HepG2 (cell line): ENCODE data around the gene CFAP97D1. TPM values are rescaled to one million over a fixed set of nuclear protein-coding genes. Genes with fewer than 3 reads are reported as not detected.

Experiments
- CBX1 ChIP-seq: IDR thresholded peaks from one replicate; pipeline ENCODE4 v1.6.1; 2016; ENCODE audit warnings: antibody characterized with exemption, low read depth
- DMAP1 ChIP-seq: IDR thresholded peaks from 2 replicates; pipeline ENCODE4 v1.6.1; 2016
- FOXA3 ChIP-seq: IDR thresholded peaks from 2 replicates; pipeline ENCODE4 v1.6.1; 2016; ENCODE audit warnings: missing genetic modification reagents, missing compliant biosample characterization
- FOXJ3 ChIP-seq: sonication (generic); formaldehyde crosslinking; IDR thresholded peaks from 2 replicates; pipeline ENCODE4 v1.4.0; 2020; ENCODE audit warnings: missing genetic modification reagents, mild to moderate bottlenecking, borderline replicate concordance
- NR2F6 ChIP-seq, 2 experiments: IDR thresholded peaks; 2 replicates each; pipeline ENCODE4 v1.6.1; 2016; ENCODE audit warnings: antibody characterized with exemption in 1 of 2, mild to moderate bottlenecking in 1 of 2
- PRDM4 ChIP-seq: sonication (generic); formaldehyde crosslinking; IDR thresholded peaks from 2 replicates; pipeline ENCODE4 v1.9.0; 2021; ENCODE audit warnings: missing genetic modification reagents, borderline replicate concordance
- SOX6 ChIP-seq, 2 experiments: fragments of 450-650 bp in 1 of 2; sonication (generic) in 1 of 2; formaldehyde crosslinking in 1 of 2; IDR thresholded peaks; 2 replicates each; pipeline versions ENCODE4 v1.4.0 to v1.6.1; 2017 to 2020; ENCODE audit warnings: antibody characterized with exemption in 1 of 2, mild to moderate bottlenecking in 1 of 2, missing genetic modification reagents in 1 of 2
- U2AF1 ChIP-seq: fragments of 200-400 bp; formaldehyde crosslinking; optimal IDR thresholded peaks from 2 replicates; pipeline ENCODE3; 2017; ENCODE audit warnings: mild to moderate bottlenecking, low read depth, low read length
- ZNF263 ChIP-seq: sonication (generic); formaldehyde crosslinking; IDR thresholded peaks from 2 replicates; pipeline ENCODE4 v1.4.0; 2020; ENCODE audit warnings: missing genetic modification reagents
- ZNF335 ChIP-seq: sonication (generic); formaldehyde crosslinking; IDR thresholded peaks from 2 replicates; pipeline ENCODE4 v1.4.0; 2020; ENCODE audit warnings: missing genetic modification reagents
- ZNF564 ChIP-seq: sonication (generic); formaldehyde crosslinking; IDR thresholded peaks from 2 replicates; pipeline ENCODE4 v1.8.1; 2023; ENCODE audit warnings: mild to moderate bottlenecking, missing genetic modification reagents
- polyA plus RNA-seq, 8 experiments: library from polyadenylated mRNA; depleted of rRNA in 3 of 8; stranded (reverse) in 7 of 8; unstranded in 1 of 8; fragments of >200 nt; fragmentation: Illumina TruSeq in 4 of 8; extraction: Trizol in 4 of 8; gene quantifications; 2 replicates each; pipeline versions ENCODE4 v1.2.1 to v1.2.3, GENCODE V29; 2011 to 2016; ENCODE audit warnings: low read depth in 4 of 8, missing spikeins in 1 of 8, mixed read lengths in 1 of 8; ENCODE audit not compliant: insufficient read depth in 1 of 8
- total RNA-seq, 5 experiments: library from RNA; depleted of rRNA; stranded (reverse); fragments of >200 nt; fragmentation: Illumina TruSeq; extraction: Trizol; gene quantifications; 2 replicates each; pipeline ENCODE4 v1.2.3, GENCODE V29; 2016; ENCODE audit warnings: low read depth in 1 of 5
- TF ChIP-seq, protein P1 (sequence below), 2 experiments: sonication (generic) in 1 of 2; formaldehyde crosslinking in 1 of 2; IDR thresholded peaks; 2 replicates each; pipeline versions ENCODE4 v1.6.1 to v1.9.0; 2014 to 2022; ENCODE audit warnings: antibody characterized with exemption in 1 of 2, borderline replicate concordance in 1 of 2, inconsistent platforms in 1 of 2, low read depth in 1 of 2, missing genetic modification reagents in 1 of 2
- TF ChIP-seq, protein P2 (sequence below): sonication (generic); formaldehyde crosslinking; IDR thresholded peaks from 2 replicates; pipeline ENCODE4 v1.4.0; 2020; ENCODE audit warnings: missing genetic modification reagents
- TF ChIP-seq, protein P3 (sequence below): sonication (generic); formaldehyde crosslinking; IDR thresholded peaks from 2 replicates; pipeline ENCODE4 v1.5.0; 2020; ENCODE audit warnings: mild to moderate bottlenecking, missing genetic modification reagents
- TF ChIP-seq, protein P4 (sequence below): IDR thresholded peaks from 2 replicates; pipeline ENCODE4 v1.6.1; 2018; ENCODE audit warnings: missing genetic modification reagents

The CFAP97D1 gene
- total and polyA plus RNA-seq, 2 of the 13 experiments (the other 11 are each of a cell fraction or from before 2014, with no cell fraction given) = 0.02 TPM; not detected in 1

DNA sequence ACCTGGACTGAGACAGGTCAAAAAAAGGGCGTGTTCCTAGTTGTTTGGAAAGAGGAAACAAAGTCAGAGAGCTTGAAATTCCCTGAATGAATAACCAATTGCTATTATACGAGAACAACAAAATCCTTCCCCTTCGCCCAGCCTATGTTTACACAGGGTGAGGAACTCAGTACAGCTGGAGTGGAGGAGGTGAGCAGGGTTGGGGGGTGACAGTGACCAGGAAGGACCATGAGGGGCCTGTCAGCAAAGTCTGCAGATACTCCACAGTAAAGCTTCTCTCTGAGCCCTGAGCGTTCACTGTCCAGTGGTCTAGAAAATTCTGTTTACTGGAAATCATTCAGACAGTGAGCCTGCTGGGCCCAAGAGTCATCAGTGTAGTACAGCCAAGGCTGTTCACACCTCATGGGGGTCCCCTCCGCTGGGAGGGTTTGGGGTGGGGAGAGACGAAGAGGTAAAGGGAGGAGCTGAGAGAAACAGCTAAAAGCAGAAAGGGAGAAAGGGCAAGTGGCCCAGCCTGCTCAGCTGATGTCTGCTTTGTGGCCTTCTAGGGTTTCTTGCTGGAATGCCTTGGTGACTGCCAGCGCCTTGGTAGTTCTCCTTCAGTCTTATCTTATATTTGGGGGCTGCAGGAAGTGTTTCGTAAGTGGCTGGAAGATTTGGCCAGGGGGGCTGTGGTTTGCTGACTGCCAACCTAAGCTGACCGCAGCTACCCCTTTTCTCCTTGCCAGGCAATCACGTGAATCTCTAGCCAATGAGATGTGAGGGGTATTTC lies 7.2 kb upstream of the CFAP97D1 start (continued):
- TF ChIP-seq, protein P1, sequence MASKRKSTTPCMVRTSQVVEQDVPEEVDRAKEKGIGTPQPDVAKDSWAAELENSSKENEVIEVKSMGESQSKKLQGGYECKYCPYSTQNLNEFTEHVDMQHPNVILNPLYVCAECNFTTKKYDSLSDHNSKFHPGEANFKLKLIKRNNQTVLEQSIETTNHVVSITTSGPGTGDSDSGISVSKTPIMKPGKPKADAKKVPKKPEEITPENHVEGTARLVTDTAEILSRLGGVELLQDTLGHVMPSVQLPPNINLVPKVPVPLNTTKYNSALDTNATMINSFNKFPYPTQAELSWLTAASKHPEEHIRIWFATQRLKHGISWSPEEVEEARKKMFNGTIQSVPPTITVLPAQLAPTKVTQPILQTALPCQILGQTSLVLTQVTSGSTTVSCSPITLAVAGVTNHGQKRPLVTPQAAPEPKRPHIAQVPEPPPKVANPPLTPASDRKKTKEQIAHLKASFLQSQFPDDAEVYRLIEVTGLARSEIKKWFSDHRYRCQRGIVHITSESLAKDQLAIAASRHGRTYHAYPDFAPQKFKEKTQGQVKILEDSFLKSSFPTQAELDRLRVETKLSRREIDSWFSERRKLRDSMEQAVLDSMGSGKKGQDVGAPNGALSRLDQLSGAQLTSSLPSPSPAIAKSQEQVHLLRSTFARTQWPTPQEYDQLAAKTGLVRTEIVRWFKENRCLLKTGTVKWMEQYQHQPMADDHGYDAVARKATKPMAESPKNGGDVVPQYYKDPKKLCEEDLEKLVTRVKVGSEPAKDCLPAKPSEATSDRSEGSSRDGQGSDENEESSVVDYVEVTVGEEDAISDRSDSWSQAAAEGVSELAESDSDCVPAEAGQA (IDR thresholded peaks at IDR 0.05; ENCODE audit: low read depth) = no peak
- TF ChIP-seq, protein P1 (CRISPR knock-in tag; IDR thresholded peaks at IDR 0.05; ENCODE audit: borderline replicate concordance) = no peak
- no peak for TF ChIP-seq U2AF1
- TF ChIP-seq ZNF564 (CRISPR knock-in tag) = no peak
- no peak for TF ChIP-seq ZNF263 (CRISPR knock-in tag)
- TF ChIP-seq, protein P2, sequence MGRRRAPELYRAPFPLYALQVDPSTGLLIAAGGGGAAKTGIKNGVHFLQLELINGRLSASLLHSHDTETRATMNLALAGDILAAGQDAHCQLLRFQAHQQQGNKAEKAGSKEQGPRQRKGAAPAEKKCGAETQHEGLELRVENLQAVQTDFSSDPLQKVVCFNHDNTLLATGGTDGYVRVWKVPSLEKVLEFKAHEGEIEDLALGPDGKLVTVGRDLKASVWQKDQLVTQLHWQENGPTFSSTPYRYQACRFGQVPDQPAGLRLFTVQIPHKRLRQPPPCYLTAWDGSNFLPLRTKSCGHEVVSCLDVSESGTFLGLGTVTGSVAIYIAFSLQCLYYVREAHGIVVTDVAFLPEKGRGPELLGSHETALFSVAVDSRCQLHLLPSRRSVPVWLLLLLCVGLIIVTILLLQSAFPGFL (CRISPR knock-in tag) = no peak
- TF ChIP-seq, protein P3, sequence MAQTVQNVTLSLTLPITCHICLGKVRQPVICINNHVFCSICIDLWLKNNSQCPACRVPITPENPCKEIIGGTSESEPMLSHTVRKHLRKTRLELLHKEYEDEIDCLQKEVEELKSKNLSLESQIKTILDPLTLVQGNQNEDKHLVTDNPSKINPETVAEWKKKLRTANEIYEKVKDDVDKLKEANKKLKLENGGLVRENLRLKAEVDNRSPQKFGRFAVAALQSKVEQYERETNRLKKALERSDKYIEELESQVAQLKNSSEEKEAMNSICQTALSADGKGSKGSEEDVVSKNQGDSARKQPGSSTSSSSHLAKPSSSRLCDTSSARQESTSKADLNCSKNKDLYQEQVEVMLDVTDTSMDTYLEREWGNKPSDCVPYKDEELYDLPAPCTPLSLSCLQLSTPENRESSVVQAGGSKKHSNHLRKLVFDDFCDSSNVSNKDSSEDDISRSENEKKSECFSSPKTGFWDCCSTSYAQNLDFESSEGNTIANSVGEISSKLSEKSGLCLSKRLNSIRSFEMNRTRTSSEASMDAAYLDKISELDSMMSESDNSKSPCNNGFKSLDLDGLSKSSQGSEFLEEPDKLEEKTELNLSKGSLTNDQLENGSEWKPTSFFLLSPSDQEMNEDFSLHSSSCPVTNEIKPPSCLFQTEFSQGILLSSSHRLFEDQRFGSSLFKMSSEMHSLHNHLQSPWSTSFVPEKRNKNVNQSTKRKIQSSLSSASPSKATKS = no peak
- TF ChIP-seq NR2F6 (IDR thresholded peaks at IDR 0.05) = no peak
- no peak for TF ChIP-seq NR2F6 (CRISPR knock-in tag; IDR thresholded peaks at IDR 0.05)
- TF ChIP-seq DMAP1 (CRISPR knock-in tag) = no peak
- no peak for TF ChIP-seq ZNF335 (CRISPR knock-in tag)
- TF ChIP-seq FOXA3 (CRISPR knock-in tag) = peak; percentile 75
- TF ChIP-seq, protein P4, sequence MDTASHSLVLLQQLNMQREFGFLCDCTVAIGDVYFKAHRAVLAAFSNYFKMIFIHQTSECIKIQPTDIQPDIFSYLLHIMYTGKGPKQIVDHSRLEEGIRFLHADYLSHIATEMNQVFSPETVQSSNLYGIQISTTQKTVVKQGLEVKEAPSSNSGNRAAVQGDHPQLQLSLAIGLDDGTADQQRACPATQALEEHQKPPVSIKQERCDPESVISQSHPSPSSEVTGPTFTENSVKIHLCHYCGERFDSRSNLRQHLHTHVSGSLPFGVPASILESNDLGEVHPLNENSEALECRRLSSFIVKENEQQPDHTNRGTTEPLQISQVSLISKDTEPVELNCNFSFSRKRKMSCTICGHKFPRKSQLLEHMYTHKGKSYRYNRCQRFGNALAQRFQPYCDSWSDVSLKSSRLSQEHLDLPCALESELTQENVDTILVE = no peak
- TF ChIP-seq SOX6 (IDR thresholded peaks at IDR 0.05) = no peak
- TF ChIP-seq SOX6 (CRISPR knock-in tag; IDR thresholded peaks at IDR 0.05) = no peak
- no peak for TF ChIP-seq CBX1
- TF ChIP-seq FOXJ3 (CRISPR knock-in tag) = no peak
- TF ChIP-seq PRDM4 (CRISPR knock-in tag) = no peak
